ENCODE measurements around the gene DAPK1. TPM values are rescaled to one million over a fixed set of nuclear protein-coding genes. Genes with fewer than 3 reads are reported as not detected.

Gene DAPK1
- total RNA-seq, 1 donor from 2014 or later: 24.6 TPM

DNA sequence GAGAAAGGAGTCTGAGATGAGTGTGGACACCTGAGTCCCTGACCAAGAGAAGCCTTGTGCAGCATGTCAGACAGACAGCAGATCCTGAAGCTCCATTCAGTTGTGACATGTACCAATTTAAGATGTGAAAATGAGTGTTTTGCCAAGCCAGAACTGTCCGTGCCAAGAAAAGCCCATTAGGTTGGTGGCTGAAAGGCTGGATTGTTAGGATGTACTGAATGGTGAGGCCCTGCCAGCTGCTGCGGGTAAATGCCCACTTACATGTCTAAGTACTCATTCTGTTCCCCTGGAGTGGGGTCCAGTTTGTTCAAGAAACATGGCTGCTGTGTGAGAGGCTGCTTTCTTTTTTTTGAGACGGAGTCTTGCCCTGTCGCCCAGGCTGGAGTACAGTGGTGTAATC is 14.6 kb downstream of the DAPK1 start:
- Histone ChIP-seq H3K9me3 (no peaks in the 10 kb centered on the region), H3K4me1 (peaks cover 19% of the 10 kb centered on the region), H3K27me3 (no peaks in the 10 kb centered on the region), H3K4me3 (no peak overlapping the region), H3K36me3 (no peaks in the 10 kb centered on the region), H3K27ac (no peak overlapping the region)
- intact Hi-C loops (cut with DNase I): no loop called here
- no peak for DNase-seq (ENCODE audit: extremely low spot score in 2 of 2)
- TF ChIP-seq, protein P1, sequence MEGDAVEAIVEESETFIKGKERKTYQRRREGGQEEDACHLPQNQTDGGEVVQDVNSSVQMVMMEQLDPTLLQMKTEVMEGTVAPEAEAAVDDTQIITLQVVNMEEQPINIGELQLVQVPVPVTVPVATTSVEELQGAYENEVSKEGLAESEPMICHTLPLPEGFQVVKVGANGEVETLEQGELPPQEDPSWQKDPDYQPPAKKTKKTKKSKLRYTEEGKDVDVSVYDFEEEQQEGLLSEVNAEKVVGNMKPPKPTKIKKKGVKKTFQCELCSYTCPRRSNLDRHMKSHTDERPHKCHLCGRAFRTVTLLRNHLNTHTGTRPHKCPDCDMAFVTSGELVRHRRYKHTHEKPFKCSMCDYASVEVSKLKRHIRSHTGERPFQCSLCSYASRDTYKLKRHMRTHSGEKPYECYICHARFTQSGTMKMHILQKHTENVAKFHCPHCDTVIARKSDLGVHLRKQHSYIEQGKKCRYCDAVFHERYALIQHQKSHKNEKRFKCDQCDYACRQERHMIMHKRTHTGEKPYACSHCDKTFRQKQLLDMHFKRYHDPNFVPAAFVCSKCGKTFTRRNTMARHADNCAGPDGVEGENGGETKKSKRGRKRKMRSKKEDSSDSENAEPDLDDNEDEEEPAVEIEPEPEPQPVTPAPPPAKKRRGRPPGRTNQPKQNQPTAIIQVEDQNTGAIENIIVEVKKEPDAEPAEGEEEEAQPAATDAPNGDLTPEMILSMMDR (IDR thresholded peaks at IDR 0.05): no peak
- TF ChIP-seq POLR2A (IDR thresholded peaks at IDR 0.05) (no peak), POLR2AphosphoS5 (IDR thresholded peaks at IDR 0.05; ENCODE audit: insufficient read depth in 1 of 2, low read depth in 1 of 2) (no peak)

DNA sequence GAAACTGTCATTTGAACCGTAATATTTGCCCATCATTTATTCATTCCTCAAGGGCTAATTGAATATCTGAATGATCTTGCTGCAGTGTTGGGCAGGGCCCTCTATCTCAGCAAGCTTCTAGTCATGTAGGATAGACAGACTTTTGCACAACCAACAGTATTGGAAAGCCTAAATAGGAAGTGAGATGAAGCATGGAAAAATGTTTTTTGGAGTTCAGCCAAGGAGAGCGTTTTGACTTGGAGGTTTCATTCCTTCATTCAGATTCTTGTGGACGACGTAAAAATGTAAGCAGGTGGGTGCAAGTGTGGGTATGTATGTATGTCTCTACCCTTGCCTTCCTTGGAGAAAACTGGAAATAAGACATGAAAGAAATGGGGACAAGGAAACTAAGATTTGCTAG is 15.5 kb downstream of the DAPK1 start:
- TF ChIP-seq POLR2AphosphoS5 (IDR thresholded peaks at IDR 0.05; ENCODE audit: insufficient read depth in 1 of 2, low read depth in 1 of 2): no peak
- TF ChIP-seq, protein P1 (IDR thresholded peaks at IDR 0.05): no peak
- no peak for TF ChIP-seq POLR2A (IDR thresholded peaks at IDR 0.05)
- DNase-seq (ENCODE audit: extremely low spot score in 2 of 2): no peak
- intact Hi-C loops (cut with DNase I): no loop called here
- no peak overlapping the region for H3K27ac ChIP-seq
- H3K27me3 ChIP-seq: no peaks in the 10 kb centered on the region
- H3K4me3 ChIP-seq: no peak overlapping the region
- peaks cover 19% of the 10 kb centered on the region for H3K4me1 ChIP-seq
- H3K9me3 ChIP-seq: no peaks in the 10 kb centered on the region
- no peaks in the 10 kb centered on the region for H3K36me3 ChIP-seq

DNA sequence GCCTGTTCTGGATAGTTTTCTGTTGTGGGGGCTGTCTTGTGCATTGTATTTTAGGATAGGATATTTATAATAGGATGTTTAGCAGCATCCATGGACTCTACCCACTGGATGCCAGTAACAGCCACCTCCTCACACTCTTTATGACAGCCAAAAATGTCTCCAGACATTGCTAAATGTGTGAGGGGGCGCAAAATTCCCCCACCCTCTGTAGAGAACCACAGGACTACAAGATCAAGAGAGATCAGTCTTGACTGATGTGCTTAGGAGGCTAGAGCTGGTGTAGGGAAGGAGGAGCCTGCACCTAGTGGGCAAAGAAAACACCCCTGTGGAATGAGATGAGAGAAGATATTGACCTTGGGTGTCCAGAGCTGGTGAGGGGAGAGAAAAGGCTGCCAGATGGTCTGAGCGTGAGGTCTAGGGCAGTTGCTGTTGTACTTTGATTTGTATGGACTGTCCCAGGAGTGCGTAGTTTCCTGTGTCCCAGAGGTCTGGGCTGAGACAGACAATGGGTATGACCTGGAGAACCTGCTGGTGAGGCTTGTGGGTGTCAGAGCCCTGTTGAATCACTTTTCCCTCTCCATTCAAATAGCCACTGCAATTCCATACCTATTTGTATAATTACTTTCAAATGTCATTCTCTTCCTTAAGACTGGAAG is 16.3 kb downstream of the DAPK1 start:
- peaks cover 23% of the 10 kb centered on the region for H3K4me1 ChIP-seq
- intact Hi-C loops (cut with DNase I): no loop called here
- H3K36me3 ChIP-seq: no peaks in the 10 kb centered on the region
- H3K9me3 ChIP-seq: no peaks in the 10 kb centered on the region
- H3K27ac ChIP-seq: no peak overlapping the region
- H3K27me3 ChIP-seq: no peaks in the 10 kb centered on the region
- TF ChIP-seq POLR2A (IDR thresholded peaks at IDR 0.05): no peak
- TF ChIP-seq POLR2AphosphoS5 (IDR thresholded peaks at IDR 0.05; ENCODE audit: insufficient read depth in 1 of 2, low read depth in 1 of 2): no peak
- TF ChIP-seq, protein P1 (IDR thresholded peaks at IDR 0.05): no peak
- no peak for DNase-seq (ENCODE audit: extremely low spot score in 2 of 2)
- no peak overlapping the region for H3K4me3 ChIP-seq

DNA sequence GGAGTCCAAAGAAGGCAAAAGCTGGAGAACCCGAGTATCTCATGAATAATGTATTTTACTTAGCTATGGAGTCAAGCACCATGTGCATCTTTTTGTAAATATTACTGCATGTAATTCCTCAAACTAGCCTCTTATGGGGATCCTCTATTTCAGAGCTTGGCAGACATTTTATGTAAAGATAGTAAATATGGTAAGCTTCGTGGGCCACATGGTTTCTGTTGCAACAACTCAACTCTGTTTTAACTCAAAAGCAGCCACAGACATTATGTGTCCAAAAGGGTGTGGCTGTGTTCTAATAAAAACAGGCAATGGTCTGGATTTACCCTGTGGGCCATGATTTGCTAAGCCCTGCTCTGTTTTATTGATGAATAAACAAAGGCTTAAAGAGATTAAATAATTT is 17.3 kb downstream of the DAPK1 start:
- H3K36me3 ChIP-seq: no peaks in the 10 kb centered on the region
- TF ChIP-seq POLR2A (IDR thresholded peaks at IDR 0.05): no peak
- no peak for TF ChIP-seq POLR2AphosphoS5 (IDR thresholded peaks at IDR 0.05; ENCODE audit: insufficient read depth in 1 of 2, low read depth in 1 of 2)
- TF ChIP-seq, protein P1 (IDR thresholded peaks at IDR 0.05): no peak
- no peak overlapping the region for H3K27ac ChIP-seq
- no peaks in the 10 kb centered on the region for H3K9me3 ChIP-seq
- DNase-seq (ENCODE audit: extremely low spot score in 2 of 2): no peak
- intact Hi-C loops (cut with DNase I): no loop called here
- H3K4me1 ChIP-seq: peaks cover 29% of the 10 kb centered on the region
- no peaks in the 10 kb centered on the region for H3K27me3 ChIP-seq
- H3K4me3 ChIP-seq: no peak overlapping the region

DNA sequence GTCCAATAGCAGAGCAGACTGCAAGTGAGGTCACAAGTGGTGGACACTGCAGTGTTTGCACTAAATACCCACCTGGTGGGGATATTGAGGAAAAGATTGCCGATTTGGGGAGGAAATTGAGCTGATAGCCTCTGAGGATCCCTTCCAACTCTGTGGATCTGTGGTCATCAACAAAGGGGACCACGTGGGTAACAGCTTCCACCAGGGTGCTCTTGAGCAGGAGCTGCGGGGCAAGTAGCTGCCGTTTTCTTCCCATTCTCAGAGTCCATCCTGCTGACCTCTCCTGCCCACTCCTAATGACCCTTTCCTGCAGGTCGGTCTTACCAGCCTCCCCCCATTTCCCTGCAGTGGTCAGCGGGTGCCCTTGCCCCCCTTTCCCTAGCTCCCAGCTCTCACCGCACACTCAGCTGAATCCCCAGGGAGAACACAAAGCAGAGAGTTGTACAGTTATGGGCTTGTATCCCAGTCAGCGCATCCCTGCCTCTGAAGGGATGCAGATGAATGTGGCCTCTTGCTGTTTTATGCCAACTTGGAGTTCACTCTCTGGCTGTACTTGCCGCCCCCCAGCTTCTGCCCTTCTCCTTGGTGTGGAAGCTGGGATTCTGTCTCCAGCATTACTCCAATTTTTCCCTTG is 18.0 kb downstream of the DAPK1 start:
- TF ChIP-seq, protein P1 (IDR thresholded peaks at IDR 0.05): no peak
- TF ChIP-seq POLR2A (IDR thresholded peaks at IDR 0.05) (no peak), POLR2AphosphoS5 (IDR thresholded peaks at IDR 0.05; ENCODE audit: insufficient read depth in 1 of 2, low read depth in 1 of 2) (no peak)
- intact Hi-C loops (cut with DNase I): no loop called here
- no peak overlapping the region for H3K4me3 ChIP-seq
- no peak overlapping the region for H3K27ac ChIP-seq
- no peaks in the 10 kb centered on the region for H3K36me3 ChIP-seq
- H3K9me3 ChIP-seq: no peaks in the 10 kb centered on the region
- no peak for DNase-seq (ENCODE audit: extremely low spot score in 2 of 2)
- H3K27me3 ChIP-seq: no peaks in the 10 kb centered on the region
- peaks cover 29% of the 10 kb centered on the region for H3K4me1 ChIP-seq

Data from vagina (tissue), 2 donors.